HG02798 (cell line): ENCODE measurements around the gene KRT36.

Source experiments
- ATAC-seq: cut with Tn5 transposase; IDR thresholded peaks from one replicate; pipeline ENCODE4 v1.9.1; 2021; ENCODE audit warnings: mild to moderate bottlenecking; ENCODE audit not compliant: unreplicated experiment, poor library complexity

The KRT36 gene

GRCh38 chr17:41489531-41489930, at the start of gene KRT36:
KRT36 (minus strand) TSS chr17:41489910; CDS start chr17:41489864, 46 bp downstream.
- ATAC-seq: no peak

GRCh38 chr17:41539071-41539492, 49.4 kb upstream of the KRT36 start:
- no peak for ATAC-seq

- no peak for ATAC-seq
Observed at GRCh38 chr17:41538565-41538991, 48.9 kb upstream of the KRT36 start.

GRCh38 chr17:41537990-41538389, 48.3 kb upstream of the KRT36 start:
- no peak for ATAC-seq

- no peak for ATAC-seq
Observed at GRCh38 chr17:41537614-41537954, 47.9 kb upstream of the KRT36 start.

- no peak for ATAC-seq
Observed at GRCh38 chr17:41536741-41537613, 47.3 kb upstream of the KRT36 start.

- ATAC-seq: no peak
Observed at GRCh38 chr17:41535764-41536481, 46.2 kb upstream of the KRT36 start.

- no peak for ATAC-seq
Observed at GRCh38 chr17:41534899-41535546, 45.3 kb upstream of the KRT36 start.

- no peak for ATAC-seq
Observed at GRCh38 chr17:41533613-41534012, 43.9 kb upstream of the KRT36 start.

GRCh38 chr17:41532947-41533570, 43.3 kb upstream of the KRT36 start:
- no peak for ATAC-seq

- ATAC-seq: no peak
Observed at GRCh38 chr17:41531993-41532392, 42.3 kb upstream of the KRT36 start.

GRCh38 chr17:41530062-41531048, 40.6 kb upstream of the KRT36 start:
- no peak for ATAC-seq

- no peak for ATAC-seq
Observed at GRCh38 chr17:41529491-41529915, 39.8 kb upstream of the KRT36 start.

- no peak for ATAC-seq
Observed at GRCh38 chr17:41528959-41529353, 39.2 kb upstream of the KRT36 start.

- no peak for ATAC-seq
Observed at GRCh38 chr17:41527063-41528023, 37.6 kb upstream of the KRT36 start.

- ATAC-seq: no peak
Observed at GRCh38 chr17:41524261-41524660, 34.6 kb upstream of the KRT36 start.

GRCh38 chr17:41523787-41524186, 34.1 kb upstream of the KRT36 start:
- ATAC-seq: no peak

- no peak for ATAC-seq
Observed at GRCh38 chr17:41523225-41523593, 33.5 kb upstream of the KRT36 start.
